ENCODE data around the gene ANGPTL1. TPM values are rescaled to one million over a fixed set of nuclear protein-coding genes. Genes with fewer than 3 reads are reported as not detected.

ANGPTL1 gene
- polyA plus RNA-seq, 10 donors, result 65.6 to 113 (median 90.8) TPM

Other genes starting within 250 kb of the ANGPTL1 start
- 10 to 100 TPM; 31.5 to 61.9 (median 39.4) TPM for gene RALGPS2, start 145.8 kb downstream of the ANGPTL1 start, polyA plus RNA-seq (ENCODE audit: insufficient read length in 10 of 10)
- gene FAM20B, start 154.8 kb upstream of the ANGPTL1 start, polyA plus RNA-seq (ENCODE audit: insufficient read length in 10 of 10), result 10 to 100 TPM; 27.2 to 35.5 (median 29.0) TPM
- 10 to 100 TPM; 13.2 to 19.4 (median 15.6) TPM for gene TOR3A, start 211.0 kb upstream of the ANGPTL1 start, polyA plus RNA-seq (ENCODE audit: insufficient read length in 10 of 10)

All from muscle of back (tissue), 10 donors.